SK-N-SH (cell line): ENCODE measurements around the gene ARHGAP15. TPM values are rescaled to one million over a fixed set of nuclear protein-coding genes. Genes with fewer than 3 reads are reported as not detected.

Source experiments
- CTCF ChIA-PET: fragments of 300-600, 350-600 bp; formaldehyde crosslinking; extraction: SDS; loops from one replicate; lab custom pipeline; 2021; lab: Yijun Ruan, JAX
- POLR2A ChIA-PET: fragments of 350-600 bp; sonication (Branson Sonifier 250); formaldehyde crosslinking; extraction: SDS; loops from one replicate; lab custom pipeline; 2020; ENCODE audit warnings: antibody characterized with exemption, inconsistent platforms; lab: Yijun Ruan, JAX
- DNase-seq: peaks from one replicate; pipeline ENCODE4 v3.0.0; 2012
- H2AFZ ChIP-seq: fragments of 200-600 bp; sonication (generic); 2 replicates; pipeline ENCODE4 v1.8.1; 2016; ENCODE audit warnings: antibody characterized with exemption, mild to moderate bottlenecking, low read depth
- H3F3A ChIP-seq: fragments of 200-600 bp; sonication (generic); replicated peaks from 2 replicates; pipeline ENCODE3; 2016; ENCODE audit warnings: antibody characterized with exemption, mild to moderate bottlenecking; ENCODE audit not compliant: insufficient read depth
- H3K27ac ChIP-seq, 2 experiments: fragments of 200-500 bp in 1 of 2; fragments of 200-600 bp in 1 of 2; sonication (Bioruptor generic) in 1 of 2; sonication (generic), shearing (Covaris generic) in 1 of 2; 2 replicates each; pipeline versions ENCODE4 v1.5.1 to v1.6.1; 2014 to 2016; ENCODE audit warnings: low read depth in 2 of 2, inconsistent platforms in 1 of 2, low read length in 1 of 2, mild to moderate bottlenecking in 1 of 2, mixed read lengths in 1 of 2
- H3K27me3 ChIP-seq: fragments of 200-600 bp; sonication (generic), shearing (Covaris generic); 2 replicates; pipeline ENCODE4 v1.6.1; 2016; ENCODE audit warnings: mixed run types; ENCODE audit not compliant: insufficient read depth
- H3K36me3 ChIP-seq, 2 experiments: fragments of 200-500 bp in 1 of 2; fragments of 200-600 bp in 1 of 2; sonication (Bioruptor generic) in 1 of 2; sonication (generic) in 1 of 2; replicated peaks in 1 of 2; 2 replicates each; pipeline versions ENCODE3 to v1.5.1; 2014 to 2016; ENCODE audit warnings: low read length in 1 of 2, mild to moderate bottlenecking in 1 of 2; ENCODE audit not compliant: insufficient read depth in 2 of 2, control insufficient read depth in 1 of 2
- H3K4me1 ChIP-seq, 2 experiments: fragments of 200-500 bp in 1 of 2; fragments of 200-600 bp in 1 of 2; sonication (Bioruptor generic) in 1 of 2; sonication (generic), shearing (Covaris generic) in 1 of 2; 2 replicates each; pipeline versions ENCODE4 v1.5.1 to v1.6.1; 2014 to 2016; ENCODE audit warnings: low read depth in 1 of 2, low read length in 1 of 2, mixed run types in 1 of 2; ENCODE audit not compliant: insufficient read depth in 2 of 2, control insufficient read depth in 1 of 2
- H3K4me2 ChIP-seq: fragments of 200-600 bp; sonication (generic), shearing (Covaris generic); 2 replicates; pipeline ENCODE4 v1.6.1; 2017; ENCODE audit warnings: mixed run types
- H3K4me3 ChIP-seq, 2 experiments: fragments of 200-500 bp in 1 of 2; fragments of 200-600 bp in 1 of 2; sonication (Bioruptor generic) in 1 of 2; sonication (generic), shearing (Covaris generic) in 1 of 2; 2 replicates each; pipeline versions ENCODE4 v1.5.1 to v1.8.1; 2014 to 2016; ENCODE audit warnings: low read depth in 2 of 2, inconsistent platforms in 1 of 2, low read length in 1 of 2, mild to moderate bottlenecking in 1 of 2, mixed read lengths in 1 of 2, moderate library complexity in 1 of 2
- H3K79me2 ChIP-seq: fragments of 200-600 bp; sonication (generic); 2 replicates; pipeline ENCODE4 v1.8.1; 2017; ENCODE audit warnings: mild to moderate bottlenecking; ENCODE audit not compliant: insufficient read depth
- H3K9ac ChIP-seq: fragments of 200-600 bp; sonication (generic); 2 replicates; pipeline ENCODE4 v1.6.1; 2017; ENCODE audit warnings: mixed run types
- H3K9me2 ChIP-seq: fragments of 200-600 bp; sonication (generic); 2 replicates; pipeline ENCODE4 v1.6.1; 2017; ENCODE audit warnings: mixed run types
- H3K9me3 ChIP-seq: fragments of 200-600 bp; sonication (generic); 2 replicates; pipeline ENCODE4 v1.6.1; 2017; ENCODE audit warnings: mixed run types, mild to moderate bottlenecking, moderate library complexity
- H4K20me1 ChIP-seq: fragments of 200-600 bp; sonication (generic); 2 replicates; pipeline ENCODE4 v1.6.1; 2017; ENCODE audit warnings: mild to moderate bottlenecking, mixed run types; ENCODE audit not compliant: insufficient read depth
- EZH2phosphoT487 ChIP-seq: fragments of 200-600 bp; sonication (generic); IDR thresholded peaks from 2 replicates; pipeline ENCODE4 v1.6.1; 2017; ENCODE audit warnings: low read depth, mixed run types, mild to moderate bottlenecking, antibody characterized with exemption, moderate library complexity, borderline replicate concordance
- FOXM1 ChIP-seq: IDR thresholded peaks from 2 replicates; pipeline ENCODE4 v1.4.0; 2012; ENCODE audit warnings: low read depth, mild to moderate bottlenecking
- GABPA ChIP-seq: IDR thresholded peaks from 2 replicates; pipeline ENCODE4 v1.4.0; 2012; ENCODE audit warnings: low read depth, mild to moderate bottlenecking
- MAX ChIP-seq: IDR thresholded peaks from 2 replicates; pipeline ENCODE4 v1.4.0; 2012; ENCODE audit warnings: low read depth
- MEF2A ChIP-seq: IDR thresholded peaks from 2 replicates; pipeline ENCODE4 v1.4.0; 2012; ENCODE audit warnings: low read depth, borderline replicate concordance
- MXI1 ChIP-seq: IDR thresholded peaks from 2 replicates; pipeline ENCODE4 v1.6.1; 2012; ENCODE audit warnings: mild to moderate bottlenecking, low read depth, low read length, improper control_type of control experiment
- NFIC ChIP-seq: IDR thresholded peaks from 2 replicates; pipeline ENCODE4 v1.4.0; 2012; ENCODE audit warnings: borderline replicate concordance
- NRF1 ChIP-seq: IDR thresholded peaks from 2 replicates; pipeline ENCODE4 v1.6.1; 2012; ENCODE audit warnings: low read depth, mild to moderate bottlenecking, low read length
- POLR2AphosphoS5 ChIP-seq: IDR thresholded peaks from 2 replicates; pipeline ENCODE4 v1.6.1; 2012; ENCODE audit warnings: low read depth, low read length
- RXRA ChIP-seq: IDR thresholded peaks from 2 replicates; pipeline ENCODE4 v1.4.0; 2012; ENCODE audit warnings: low read depth, mild to moderate bottlenecking, borderline replicate concordance
- TEAD4 ChIP-seq: IDR thresholded peaks from 2 replicates; pipeline ENCODE4 v1.4.0; 2012; ENCODE audit warnings: mild to moderate bottlenecking, borderline replicate concordance; ENCODE audit not compliant: insufficient read depth
- USF2 ChIP-seq: fragments of 150-350 bp; IDR thresholded peaks from 2 replicates; pipeline ENCODE4 v1.6.1; 2017; ENCODE audit warnings: antibody characterized with exemption, low read length, low read depth, borderline replicate concordance
- YY1 ChIP-seq: IDR thresholded peaks from 2 replicates; pipeline ENCODE4 v1.4.0; 2012; ENCODE audit warnings: low read depth, mild to moderate bottlenecking
- WGBS: methylation state at CpG from one replicate; pipeline ENCODE4 v1.1.6; 2017; ENCODE audit warnings: low lambda C conversion rate; 5-methylcytosine and 5-hydroxymethylcytosine counted together
- polyA plus RNA-seq, 3 experiments: library from polyadenylated mRNA; depleted of rRNA; stranded (reverse); fragments of >200 nt; gene quantifications; 2 replicates each; pipeline ENCODE4 v1.2.3, GENCODE V29; 2012
- TF ChIP-seq, protein P1 (sequence below): fragments of 150-350 bp; IDR thresholded peaks from 2 replicates; pipeline ENCODE4 v1.6.1; 2016; ENCODE audit warnings: mild to moderate bottlenecking, low read depth, low read length
- TF ChIP-seq, protein P2 (sequence below): fragments of 200-600 bp; sonication (generic); IDR thresholded peaks from 2 replicates; pipeline ENCODE4 v1.6.1; 2017; ENCODE audit warnings: antibody characterized with exemption, mild to moderate bottlenecking, moderate library complexity
- TF ChIP-seq, protein P3 (sequence below): IDR thresholded peaks from 2 replicates; pipeline ENCODE4; 2012
- TF ChIP-seq, protein P4 (sequence below): IDR thresholded peaks from 2 replicates; pipeline ENCODE4 v1.4.0; 2012; ENCODE audit warnings: low read depth, borderline replicate concordance

The ARHGAP15 gene
- polyA plus RNA-seq, 1 of the 3 experiments (the other 2 are of a cell fraction) = not detected

DNA sequence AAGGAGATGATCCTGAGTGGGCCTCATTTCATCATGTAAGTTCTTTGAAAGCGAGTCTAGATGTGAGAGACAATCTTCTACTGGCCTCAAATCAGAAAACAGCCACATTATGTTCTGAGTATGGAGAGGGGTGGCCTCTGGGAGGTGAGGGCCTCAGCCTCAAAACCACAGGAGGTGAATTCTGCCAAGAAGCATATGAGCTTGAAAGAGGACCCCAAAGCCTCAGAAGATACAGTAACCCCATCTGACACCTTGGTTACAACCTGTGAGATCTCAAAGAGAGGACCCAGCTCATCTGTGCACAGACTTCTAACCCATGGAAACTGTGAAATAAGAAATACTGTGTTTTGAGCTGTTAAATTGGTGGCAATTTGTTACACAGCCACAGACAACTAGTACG lies 200.1 kb downstream of the ARHGAP15 start (continued):
- TF ChIP-seq MAX (no peak), RXRA (no peak), NRF1 (no peak), GABPA (no peak)

GRCh38 chr2:143333168-143333791 lies 204.1 kb downstream of the ARHGAP15 start:
- 77% methylated on average over 9 of the region's 9 CpGs for WGBS
- Histone ChIP-seq H4K20me1 (no peaks in the 10 kb centered on the region), H2AFZ (no peak overlapping the region), H3K4me1 (no peaks in the 10 kb centered on the region), H3K4me2 (no peak overlapping the region), H3K9me2 (no peaks in the 10 kb centered on the region), H3K79me2 (no peaks in the 10 kb centered on the region), H3K4me3 (no peak overlapping the region), H3K9me3 (no peaks in the 10 kb centered on the region), H3K27ac (no peak overlapping the region), H3K27me3 (no peaks in the 10 kb centered on the region), H3K36me3 (no peaks in the 10 kb centered on the region), H3K9ac (no peak overlapping the region), H3F3A (no peaks in the 10 kb centered on the region)
- ChIA-PET POLR2A (no interaction called here), CTCF (no interaction called here)
- TF ChIP-seq, protein P1, sequence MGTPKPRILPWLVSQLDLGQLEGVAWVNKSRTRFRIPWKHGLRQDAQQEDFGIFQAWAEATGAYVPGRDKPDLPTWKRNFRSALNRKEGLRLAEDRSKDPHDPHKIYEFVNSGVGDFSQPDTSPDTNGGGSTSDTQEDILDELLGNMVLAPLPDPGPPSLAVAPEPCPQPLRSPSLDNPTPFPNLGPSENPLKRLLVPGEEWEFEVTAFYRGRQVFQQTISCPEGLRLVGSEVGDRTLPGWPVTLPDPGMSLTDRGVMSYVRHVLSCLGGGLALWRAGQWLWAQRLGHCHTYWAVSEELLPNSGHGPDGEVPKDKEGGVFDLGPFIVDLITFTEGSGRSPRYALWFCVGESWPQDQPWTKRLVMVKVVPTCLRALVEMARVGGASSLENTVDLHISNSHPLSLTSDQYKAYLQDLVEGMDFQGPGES = no peak
- TF ChIP-seq FOXM1 (no peak), NFIC (no peak), USF2 (no peak), MXI1 (no peak), POLR2AphosphoS5 (no peak), YY1 (no peak), EZH2phosphoT487 (no peak), GABPA (no peak), MEF2A (no peak), TEAD4 (no peak)
- TF ChIP-seq, protein P2, sequence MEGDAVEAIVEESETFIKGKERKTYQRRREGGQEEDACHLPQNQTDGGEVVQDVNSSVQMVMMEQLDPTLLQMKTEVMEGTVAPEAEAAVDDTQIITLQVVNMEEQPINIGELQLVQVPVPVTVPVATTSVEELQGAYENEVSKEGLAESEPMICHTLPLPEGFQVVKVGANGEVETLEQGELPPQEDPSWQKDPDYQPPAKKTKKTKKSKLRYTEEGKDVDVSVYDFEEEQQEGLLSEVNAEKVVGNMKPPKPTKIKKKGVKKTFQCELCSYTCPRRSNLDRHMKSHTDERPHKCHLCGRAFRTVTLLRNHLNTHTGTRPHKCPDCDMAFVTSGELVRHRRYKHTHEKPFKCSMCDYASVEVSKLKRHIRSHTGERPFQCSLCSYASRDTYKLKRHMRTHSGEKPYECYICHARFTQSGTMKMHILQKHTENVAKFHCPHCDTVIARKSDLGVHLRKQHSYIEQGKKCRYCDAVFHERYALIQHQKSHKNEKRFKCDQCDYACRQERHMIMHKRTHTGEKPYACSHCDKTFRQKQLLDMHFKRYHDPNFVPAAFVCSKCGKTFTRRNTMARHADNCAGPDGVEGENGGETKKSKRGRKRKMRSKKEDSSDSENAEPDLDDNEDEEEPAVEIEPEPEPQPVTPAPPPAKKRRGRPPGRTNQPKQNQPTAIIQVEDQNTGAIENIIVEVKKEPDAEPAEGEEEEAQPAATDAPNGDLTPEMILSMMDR = no peak
- TF ChIP-seq, protein P3, sequence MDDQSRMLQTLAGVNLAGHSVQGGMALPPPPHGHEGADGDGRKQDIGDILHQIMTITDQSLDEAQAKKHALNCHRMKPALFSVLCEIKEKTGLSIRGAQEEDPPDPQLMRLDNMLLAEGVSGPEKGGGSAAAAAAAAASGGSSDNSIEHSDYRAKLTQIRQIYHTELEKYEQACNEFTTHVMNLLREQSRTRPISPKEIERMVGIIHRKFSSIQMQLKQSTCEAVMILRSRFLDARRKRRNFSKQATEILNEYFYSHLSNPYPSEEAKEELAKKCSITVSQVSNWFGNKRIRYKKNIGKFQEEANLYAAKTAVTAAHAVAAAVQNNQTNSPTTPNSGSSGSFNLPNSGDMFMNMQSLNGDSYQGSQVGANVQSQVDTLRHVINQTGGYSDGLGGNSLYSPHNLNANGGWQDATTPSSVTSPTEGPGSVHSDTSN = no peak
- TF ChIP-seq, protein P4, sequence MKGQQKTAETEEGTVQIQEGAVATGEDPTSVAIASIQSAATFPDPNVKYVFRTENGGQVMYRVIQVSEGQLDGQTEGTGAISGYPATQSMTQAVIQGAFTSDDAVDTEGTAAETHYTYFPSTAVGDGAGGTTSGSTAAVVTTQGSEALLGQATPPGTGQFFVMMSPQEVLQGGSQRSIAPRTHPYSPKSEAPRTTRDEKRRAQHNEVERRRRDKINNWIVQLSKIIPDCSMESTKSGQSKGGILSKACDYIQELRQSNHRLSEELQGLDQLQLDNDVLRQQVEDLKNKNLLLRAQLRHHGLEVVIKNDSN = no peak
- DNase-seq = no peak
